ENCODE results near the gene MXI1.

Gene MXI1

DNA sequence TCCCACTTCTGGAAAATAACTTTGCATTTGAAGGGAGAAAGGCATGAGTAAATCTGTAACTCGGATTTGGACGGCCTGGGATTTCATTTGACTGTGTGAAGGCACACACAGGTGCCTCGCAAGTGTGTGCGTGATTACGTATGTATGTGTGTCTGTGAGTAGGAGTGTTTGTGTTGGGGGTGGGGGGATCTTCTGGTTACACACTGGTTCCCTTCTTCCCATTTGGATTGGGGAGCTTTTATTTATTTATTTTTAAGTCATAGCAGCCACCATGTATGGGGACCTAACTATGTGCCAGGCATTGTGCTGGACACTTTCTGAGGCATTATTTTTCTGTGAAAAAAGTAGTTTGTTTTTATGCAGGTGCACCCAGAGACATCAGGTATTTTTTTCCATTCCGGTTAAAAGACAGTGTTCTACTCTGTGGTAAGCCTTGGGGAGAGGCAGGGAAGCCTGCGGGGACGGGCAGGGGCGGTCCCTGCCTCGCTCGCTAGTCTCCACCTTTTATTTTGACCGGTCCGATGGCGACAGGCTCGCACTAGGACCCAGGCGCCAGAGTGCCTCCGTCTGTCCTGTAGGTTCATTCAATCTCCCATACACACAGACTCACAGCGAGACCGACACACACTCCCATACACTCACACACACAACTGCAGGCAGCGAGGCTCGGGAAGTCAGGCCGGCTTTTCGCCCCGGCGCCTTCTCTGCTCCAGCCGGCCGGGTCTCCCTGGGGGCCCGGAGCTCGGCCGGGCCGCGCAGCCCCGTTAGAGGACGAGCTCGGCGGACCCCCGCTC is at the start of gene MXI1:
MXI1 (plus strand) TSS at position 595 of the 794 bp plus-strand sequence. CDS start 204 bp downstream, outside the sequence.
- DNase-seq (ENCODE audit: low read depth in 2 of 2): no peak

DNA sequence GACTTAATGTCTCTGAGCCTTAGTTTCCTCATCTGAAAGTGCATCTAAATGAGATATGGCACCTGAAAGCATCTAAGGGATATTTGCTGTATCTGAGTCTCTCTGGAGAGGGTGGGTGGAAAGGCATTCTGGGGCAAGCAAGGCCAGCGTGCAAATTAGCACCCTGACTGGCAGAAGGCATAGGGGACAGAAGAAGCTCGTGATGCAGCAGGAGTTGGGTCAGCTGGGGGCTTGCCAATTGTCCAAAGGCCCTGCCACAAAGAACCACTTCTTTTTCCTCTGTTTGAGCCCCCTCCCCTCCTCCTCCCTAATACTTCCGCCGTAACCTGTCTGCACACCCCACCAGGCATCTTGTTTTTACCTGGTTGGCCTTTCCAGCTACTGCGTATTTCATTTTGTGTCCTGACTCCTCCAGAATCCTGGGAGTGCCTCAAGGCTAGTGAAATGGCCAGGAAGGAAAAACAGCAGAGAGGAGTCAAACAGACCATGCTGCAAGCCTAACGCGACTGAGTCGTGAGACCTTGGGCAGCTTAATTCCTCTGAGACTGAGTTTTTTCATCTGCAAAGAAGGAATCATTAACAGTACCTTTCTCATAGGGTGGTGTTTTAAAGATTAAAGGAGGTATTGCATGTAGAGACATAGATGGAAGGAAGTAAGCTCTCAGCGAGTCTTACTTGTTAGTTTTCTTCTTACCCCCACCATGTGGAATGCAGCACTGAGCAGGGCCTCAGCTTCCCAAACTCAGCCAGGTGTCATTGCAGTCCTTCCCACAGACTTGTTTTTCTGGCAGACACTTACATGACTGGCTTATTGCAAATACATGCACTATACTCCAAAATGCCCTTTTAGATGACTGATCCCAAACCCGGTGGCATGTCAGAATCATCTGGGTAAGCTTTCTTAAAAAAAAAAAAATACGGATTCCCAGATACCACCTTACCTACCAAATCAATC is 49.1 kb upstream of the MXI1 start:
- DNase-seq (ENCODE audit: low read depth in 2 of 2): no peak

DNA sequence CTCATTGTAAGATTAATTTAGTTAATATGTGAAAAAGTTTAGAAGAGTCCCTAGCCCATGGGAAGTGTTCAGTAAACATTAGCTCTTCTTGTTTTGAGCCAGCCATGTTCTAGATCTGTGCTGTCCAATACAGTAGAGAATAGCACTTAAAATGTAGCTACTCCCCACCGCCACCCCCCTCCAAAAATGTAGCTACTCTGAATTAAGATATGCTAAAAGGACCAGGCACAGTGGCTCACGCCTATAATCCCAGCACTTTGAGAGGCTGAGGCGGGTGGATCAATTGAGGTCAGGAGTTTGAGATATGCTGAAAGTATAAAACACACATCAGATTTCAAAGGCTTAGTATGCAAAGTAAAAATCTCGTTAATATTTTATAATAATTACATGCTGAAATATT is 47.3 kb upstream of the MXI1 start:
- no peak for DNase-seq (ENCODE audit: low read depth in 2 of 2)

DNA sequence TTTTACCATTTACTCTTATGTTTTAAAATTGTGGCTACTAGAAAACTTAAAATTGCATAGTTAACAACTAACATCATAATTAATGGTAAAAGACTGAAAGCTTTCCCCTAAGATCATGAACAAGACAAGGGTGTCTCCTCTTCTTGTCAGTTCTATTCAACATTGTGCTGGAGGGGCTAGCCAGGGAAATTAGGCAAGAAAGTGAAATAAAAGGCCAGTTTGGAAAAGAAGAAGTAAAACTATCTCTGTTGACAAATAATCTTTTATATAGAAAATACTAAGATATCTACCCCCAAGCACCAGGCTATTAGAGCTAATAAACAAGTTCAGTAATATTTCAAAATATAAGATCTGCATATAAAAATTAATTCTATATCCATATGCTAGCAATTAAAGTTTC is 46.9 kb upstream of the MXI1 start:
- DNase-seq (ENCODE audit: low read depth in 2 of 2): no peak

DNA sequence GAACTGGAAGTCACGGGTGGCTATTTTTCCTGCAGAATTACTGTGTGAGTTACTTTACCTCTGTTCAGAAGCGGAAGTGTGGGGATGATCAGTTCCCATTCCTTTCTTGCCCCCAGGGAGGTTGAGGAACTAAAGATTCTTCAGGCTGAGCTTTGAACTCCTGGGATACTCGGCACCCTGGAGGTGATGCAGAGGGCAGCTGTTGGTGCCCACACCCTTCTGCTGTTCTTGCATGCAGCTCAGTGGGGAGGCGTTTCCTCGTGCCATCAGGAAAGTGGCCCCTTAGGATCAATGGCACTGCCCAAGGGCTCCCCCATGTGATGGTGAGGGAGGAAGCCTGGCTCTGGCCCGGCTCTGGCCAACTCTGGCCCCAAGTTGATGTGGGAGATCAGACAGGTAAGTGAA is 44.7 kb upstream of the MXI1 start:
- no peak for DNase-seq (ENCODE audit: low read depth in 2 of 2)

DNA sequence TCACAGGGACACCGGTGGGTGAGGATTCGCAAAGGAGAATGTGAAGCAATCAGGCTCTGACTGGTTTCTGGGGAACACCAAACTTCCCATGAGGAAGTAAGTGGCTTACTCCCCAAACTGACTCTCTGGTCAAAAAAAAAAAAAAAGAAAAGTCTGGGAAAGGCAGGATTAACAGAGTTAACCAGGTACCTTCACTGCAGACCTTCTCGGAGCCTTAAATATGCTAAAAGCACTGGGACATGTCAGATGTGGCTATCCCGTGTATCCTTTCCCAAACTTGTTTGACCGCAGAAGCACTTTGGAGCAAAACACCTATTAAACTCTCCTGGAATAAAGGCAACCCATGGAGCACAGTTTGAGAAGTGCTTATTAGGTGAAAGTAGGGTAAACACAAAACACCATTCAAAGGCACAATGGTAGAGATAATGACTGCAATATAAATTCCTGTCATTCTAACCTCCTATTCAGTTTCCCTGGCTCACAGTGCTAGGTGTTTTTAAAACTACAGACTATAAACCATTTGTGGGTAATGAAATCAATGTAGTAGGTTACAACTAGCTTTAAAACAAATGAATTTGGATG is 44.1 kb upstream of the MXI1 start:
- DNase-seq (ENCODE audit: low read depth in 2 of 2): no peak

DNA sequence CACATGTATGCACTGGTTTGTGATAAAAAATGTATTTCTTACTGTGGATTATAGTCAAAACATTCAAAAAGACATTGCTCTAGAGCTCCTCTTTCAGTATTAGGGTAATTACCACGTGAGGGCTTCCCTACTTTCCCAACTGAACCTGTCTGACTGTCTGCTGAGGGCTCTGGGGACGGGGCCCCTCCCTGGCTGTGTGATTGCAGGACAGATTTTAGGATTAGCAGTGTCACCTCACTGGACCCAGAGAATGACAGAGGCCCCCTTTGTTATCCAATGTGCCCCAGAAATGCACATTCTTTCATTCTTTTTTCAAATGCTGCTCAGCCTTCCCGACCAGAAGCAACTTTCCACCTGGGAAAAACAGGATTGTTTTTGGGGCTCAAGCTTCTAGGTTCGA is 43.6 kb upstream of the MXI1 start:
- no peak for DNase-seq (ENCODE audit: low read depth in 2 of 2)

DNA sequence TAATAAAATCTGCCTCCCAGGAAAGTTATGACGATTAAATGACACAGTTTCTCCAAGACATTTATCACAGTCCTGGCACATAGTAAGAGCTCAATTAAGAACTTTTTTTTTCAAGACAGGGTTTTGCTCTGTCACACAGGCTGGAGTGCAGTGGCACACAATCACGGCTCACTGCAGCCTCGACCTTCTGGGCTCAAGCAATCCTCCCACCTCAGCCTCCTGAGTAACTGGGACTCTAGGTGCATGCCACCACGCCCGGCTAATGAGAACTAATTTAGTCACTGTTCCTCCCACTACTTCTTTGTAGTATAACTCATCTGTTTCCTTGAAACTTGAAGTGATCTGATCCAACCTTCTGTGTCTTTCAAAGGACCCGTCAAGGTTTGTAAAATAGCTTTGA is 42.2 kb upstream of the MXI1 start:
- DNase-seq (ENCODE audit: low read depth in 2 of 2): no peak

DNA sequence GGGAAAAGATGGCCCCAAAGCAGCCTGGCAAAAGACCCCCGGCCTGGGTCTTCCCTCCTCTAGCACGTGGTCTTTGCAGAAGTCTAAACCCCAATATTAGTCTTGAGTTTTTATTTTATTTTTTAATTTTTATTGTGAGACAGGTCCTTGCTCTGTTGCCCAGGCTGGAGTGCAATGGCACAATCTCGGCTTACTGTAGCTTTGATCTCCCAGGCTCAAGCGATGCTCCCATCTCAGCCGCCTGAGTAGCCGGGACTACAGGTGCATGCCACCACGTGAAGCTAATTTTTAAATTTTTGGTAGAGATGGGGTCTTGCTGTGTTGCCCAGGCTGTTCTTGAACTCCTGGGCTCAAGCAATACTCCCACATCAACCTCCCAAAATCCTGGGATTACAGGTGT is 40.3 kb upstream of the MXI1 start:
- no peak for DNase-seq (ENCODE audit: low read depth in 2 of 2)

DNA sequence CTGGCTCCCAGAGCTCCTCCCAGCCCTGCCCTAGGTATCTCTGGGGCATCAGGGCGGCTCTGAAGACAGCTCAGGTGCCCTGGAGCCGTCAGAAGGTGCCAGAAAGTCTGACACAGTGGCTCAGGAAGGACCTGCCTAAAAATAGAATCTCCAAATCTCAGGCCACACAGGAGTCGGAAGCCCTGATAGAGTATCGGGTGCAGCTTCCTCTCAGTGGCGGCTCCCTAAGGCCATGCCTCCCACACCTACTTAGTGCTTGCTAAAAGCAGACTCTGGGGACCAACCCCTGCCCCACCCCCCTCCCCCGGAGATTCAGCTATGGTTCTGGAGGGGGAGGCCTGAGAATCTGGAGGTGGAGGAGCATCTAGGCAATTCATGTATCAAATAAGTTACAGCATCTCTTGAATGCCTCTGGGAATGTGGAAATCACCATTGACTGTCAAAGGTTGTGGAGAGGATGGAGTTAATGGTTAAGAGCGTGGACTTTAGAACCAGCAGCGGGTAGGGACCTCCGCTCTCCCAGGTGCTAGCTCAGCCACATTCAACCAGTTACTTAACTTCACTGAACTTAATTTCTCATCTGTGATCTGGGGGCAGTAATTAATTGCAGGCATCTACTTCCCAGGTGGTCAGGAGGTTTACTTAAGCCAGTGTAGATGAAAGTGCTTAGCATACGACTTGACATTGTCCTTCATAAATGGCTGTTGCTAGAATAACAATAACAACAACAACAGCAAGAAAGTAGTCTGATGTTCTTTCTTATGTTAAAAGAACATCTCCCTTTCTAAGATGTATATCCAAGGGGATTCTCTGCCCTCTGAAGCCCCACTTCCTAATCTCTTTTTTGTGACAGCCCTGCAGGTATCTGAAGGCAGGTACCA is 38.6 kb upstream of the MXI1 start:
- DNase-seq (ENCODE audit: low read depth in 2 of 2): no peak

DNA sequence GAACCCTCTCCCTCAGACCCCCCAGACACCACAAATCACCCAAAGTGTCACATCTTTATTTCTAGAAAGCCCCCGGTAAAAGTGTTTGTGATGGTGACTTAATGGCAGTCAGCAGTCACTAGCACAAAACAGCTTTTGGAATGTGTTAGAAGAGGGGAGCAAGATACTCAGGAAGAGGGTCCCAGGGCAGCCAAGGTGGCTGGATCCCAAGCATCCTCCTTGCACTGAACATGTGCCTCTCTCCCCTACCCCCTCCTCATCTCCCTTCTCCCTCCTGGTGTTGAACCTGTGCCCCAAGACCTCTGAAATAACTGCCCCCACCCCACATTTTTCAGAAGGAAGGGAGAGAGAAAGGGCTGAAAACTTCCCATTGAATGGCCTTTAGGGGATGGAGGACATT is 37.8 kb upstream of the MXI1 start:
- DNase-seq (ENCODE audit: low read depth in 2 of 2): no peak

DNA sequence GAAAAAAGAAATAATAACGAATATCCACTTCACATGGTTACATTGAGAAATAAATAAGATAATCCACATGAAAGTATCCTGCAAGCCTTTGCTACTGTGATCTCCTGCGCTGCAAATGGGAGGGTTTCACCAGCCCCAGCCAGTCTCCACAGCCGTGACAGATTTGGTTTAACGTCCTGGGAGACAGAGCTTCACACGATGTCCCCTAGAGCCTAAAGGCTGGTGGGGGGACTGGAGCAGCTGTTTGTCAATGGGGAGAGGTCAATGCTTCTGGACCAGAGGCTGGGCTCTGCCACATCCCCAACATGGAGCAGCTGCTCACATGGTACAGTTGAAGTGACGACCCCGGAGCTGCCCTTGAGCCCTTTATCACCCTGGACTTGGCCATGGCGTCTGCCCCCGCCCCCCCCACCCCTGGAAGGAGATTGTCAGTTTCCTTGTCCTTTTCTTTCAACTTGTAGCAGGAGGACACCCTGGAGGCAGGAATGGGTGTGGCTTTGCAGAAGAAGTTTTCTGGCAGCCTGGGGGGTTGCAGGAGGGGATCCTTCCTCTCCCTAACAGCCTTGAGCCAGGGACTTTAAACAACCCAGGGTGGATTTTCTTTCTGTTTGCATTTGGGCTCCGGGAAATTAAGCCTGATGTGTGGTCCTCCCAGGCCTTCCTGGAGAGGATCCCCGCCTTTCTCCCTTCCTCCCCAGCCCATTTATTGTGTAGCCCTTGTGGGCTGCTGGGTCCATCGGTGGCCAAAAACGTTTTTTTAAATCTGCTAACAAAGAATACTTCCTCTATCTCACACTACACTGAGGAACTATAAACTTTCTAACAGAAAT is 37.0 kb upstream of the MXI1 start:
- no peak for DNase-seq (ENCODE audit: low read depth in 2 of 2)

DNA sequence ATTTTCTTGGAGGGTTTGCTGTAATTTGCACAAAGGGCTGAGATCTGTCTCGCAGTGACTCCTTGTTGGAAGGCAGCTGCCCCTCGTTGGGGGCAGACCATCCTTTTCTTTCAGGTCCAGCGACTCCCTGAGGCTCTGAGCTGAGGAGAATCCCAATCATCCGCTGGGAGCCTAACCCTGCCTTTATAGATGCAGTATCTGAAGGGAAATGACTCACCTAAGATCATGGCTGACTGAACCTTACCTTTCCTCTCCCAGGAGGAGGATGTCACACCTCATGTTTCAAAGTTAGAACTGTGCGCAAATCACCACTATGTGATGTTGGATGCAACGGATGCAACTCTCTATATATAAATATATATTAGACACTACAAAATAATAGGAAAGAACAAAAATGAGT is 36.4 kb upstream of the MXI1 start:
- no peak for DNase-seq (ENCODE audit: low read depth in 2 of 2)

DNA sequence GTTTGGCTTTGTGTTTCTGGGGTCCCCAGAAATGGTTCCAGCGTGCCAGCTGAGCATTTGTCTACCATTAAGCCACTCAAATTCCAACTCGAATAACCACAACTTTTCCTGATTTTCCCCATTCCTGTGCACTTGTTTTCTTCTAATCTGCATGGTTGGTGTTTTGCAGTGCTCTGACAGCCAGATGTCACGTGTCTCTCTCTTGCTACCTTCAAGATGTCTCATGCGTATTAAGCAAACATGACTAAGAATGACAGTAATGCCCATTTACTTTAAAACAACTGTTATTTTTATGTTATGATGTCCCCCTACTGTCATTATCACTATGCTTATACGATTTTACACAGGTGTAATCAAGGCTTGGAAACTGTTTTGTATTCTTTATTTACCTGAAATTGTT is 35.2 kb upstream of the MXI1 start:
- no peak for DNase-seq (ENCODE audit: low read depth in 2 of 2)

DNA sequence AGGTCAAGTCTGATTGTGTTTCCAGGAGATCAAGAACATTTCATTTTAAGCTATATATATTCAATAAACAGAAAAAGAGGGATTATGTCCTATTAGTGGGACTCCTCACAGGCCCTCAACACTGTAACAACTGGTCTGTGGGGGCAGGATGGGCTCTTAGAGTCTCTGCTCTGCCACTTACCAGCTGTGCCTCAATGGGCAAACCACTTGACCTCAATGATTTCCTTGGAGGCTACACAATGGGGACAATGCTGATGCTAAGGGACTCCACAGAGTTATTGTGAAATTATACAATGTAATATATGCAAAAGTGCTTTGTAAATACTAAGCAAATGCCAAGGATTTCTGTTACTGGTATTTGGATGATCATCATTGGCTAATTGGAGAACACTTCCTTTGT is 33.2 kb upstream of the MXI1 start:
- no peak for DNase-seq (ENCODE audit: low read depth in 2 of 2)

DNA sequence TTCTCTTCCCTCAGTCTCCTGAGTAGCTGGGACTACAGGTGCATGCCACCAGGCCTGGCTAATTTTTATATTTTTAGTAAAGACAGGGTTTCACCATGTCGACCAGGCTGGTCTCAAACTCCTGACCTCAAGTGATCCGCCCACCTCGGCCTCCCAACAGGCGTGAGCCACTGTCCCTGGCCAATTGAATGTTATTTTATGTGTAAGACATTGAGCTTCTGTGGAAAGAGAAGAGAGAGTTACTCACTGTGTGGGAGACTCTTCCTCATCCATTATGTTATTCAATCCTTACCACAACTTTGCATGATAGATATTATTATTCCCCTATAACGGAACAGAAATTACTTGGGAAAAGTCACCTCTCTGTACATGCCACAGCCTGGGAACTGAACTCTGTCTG is 32.6 kb upstream of the MXI1 start:
- no peak for DNase-seq (ENCODE audit: low read depth in 2 of 2)

DNA sequence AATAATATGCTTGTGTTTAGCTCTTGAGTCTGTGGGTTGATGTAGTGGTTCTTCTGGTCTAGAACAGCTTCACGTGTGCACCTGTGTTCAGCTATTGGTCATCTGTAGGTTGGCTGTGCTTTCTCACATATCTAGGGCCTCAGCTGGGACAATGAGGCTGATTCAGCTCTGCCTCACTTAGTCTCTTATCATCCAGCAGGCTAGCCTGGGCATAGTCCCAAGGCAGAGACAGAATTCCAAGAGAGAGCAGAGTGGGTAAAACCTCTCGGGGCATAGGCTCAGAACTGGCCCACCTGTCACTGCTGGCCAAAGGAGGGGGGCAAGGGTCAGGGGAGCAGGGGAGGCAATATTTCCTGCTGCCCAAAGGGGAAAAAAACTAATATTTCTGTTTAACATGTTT is 32.0 kb upstream of the MXI1 start:
- no peak for DNase-seq (ENCODE audit: low read depth in 2 of 2)

DNA sequence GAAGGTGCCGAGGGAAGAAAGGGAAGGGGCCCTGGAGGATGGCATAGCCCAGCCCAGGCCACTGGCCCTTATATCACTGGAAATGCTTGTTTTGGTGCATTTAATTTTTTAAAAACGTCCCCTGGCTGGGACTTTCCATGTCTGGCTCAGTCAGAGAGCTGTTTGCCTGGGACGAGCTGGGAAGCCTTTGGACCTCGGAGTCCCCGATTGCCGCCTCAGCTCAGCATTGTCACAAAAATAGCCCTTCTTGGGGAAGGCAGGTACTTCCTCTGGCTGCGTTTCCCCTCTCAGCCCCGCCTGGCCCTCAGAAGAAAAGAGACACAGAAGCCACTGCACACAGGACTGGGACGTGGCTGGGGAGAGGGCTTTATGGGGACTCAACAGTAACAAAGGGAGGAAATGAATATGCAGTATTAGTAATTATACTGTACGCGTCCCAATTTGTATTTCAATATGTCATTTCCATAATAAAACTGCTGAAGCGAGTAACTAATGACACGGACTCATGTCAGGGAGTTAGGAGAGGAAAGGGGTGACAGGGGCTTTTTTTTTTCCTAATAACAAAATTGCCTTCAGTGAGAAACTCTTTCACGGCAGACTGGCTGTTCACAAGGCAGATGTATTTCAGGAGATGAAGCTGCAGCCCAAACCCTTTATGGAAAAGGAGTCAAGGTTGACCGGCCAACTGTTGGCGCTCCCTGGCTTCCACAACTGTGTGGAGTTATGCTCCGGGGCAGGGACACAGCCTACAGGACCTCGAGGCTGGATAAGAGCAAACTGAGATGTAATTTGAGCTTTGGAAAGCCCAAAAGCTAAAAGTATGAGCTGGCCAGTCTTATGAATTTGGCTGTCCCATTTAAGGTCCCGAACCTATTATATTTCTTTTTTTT is 31.0 kb upstream of the MXI1 start:
- DNase-seq (ENCODE audit: low read depth in 2 of 2): no peak

DNA sequence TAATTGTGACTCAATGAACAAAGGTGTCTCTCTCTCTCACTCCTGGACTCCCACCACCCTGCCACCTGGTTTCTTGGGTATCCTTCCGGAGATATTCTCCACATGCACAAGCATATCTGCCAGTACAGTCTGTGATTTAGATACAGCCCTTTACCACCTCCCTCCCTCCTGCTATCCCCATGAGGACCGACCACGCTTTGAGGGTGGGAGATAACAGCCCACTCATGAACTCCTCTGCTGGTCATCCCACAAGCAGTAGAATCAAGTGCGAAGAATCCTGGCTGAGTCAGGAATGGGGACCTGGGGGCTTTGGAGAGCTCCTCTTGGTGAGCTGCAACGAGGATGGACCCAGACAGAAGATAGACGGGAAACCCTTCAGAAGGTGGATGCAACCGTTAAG is 28.2 kb upstream of the MXI1 start:
- no peak for DNase-seq (ENCODE audit: low read depth in 2 of 2)

DNA sequence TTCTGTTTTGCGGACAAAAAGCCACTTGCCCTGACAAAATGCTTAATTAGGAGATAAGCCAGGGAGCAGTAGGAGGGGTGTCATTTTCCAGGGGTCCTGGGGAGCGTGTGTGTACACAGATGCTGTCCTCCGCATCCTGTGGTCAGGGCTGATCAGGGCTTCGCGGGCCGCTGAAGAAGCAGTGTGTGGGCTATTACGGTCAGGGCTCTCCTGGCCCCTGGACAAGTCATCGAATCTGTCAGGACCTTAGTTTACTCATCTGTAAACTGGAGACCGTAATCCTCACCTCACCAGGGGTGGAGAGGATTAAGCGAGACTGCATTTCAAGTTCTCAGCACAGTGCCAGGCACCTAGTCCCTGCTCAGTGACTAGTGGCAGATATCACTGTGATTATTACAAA is 26.0 kb upstream of the MXI1 start:
- DNase-seq (ENCODE audit: low read depth in 2 of 2): no peak

All from stimulated activated CD8-positive, alpha-beta memory T cell treated with anti-CD3 and anti-CD28 coated beads, Interleukin-2, amount 100 ng/mL, for 1 hour (primary cell).